KOPT-K1 (cell line): ENCODE results near the gene NIPSNAP3A.
"Not testable (repeated sequence)": the region's sequence is repeated elsewhere in the genome, so short reads cannot be mapped to it uniquely, and the experiment has no call there.

Experiments used
- H3K27ac ChIP-seq: fragments of 200-600 bp; sonication (generic); 2 replicates; pipeline ENCODE4 v1.5.1; 2016; ENCODE audit warnings: antibody characterized with exemption, mild to moderate bottlenecking, low read depth, low read length; ENCODE audit not compliant: poor library complexity, severe bottlenecking
- H3K36me3 ChIP-seq: fragments of 200-600 bp; sonication (generic); 2 replicates; pipeline ENCODE4 v1.5.1; 2017; ENCODE audit warnings: antibody characterized with exemption, mild to moderate bottlenecking, low read length, moderate library complexity; ENCODE audit not compliant: insufficient read depth
- H3K9me3 ChIP-seq: fragments of 200-600 bp; sonication (generic); 2 replicates; pipeline ENCODE4 v1.5.1; 2017; ENCODE audit warnings: antibody characterized with exemption, low read length, mild to moderate bottlenecking; ENCODE audit not compliant: insufficient read depth, poor library complexity, severe bottlenecking

The NIPSNAP3A gene

GRCh38 chr9:104747565-104748358 lies at the start of gene NIPSNAP3A:
Gene NIPSNAP3A (plus strand): TSS chr9:104747683. CDS start chr9:104747793, 110 bp downstream.
- no peaks in the 10 kb centered on the region for H3K9me3 ChIP-seq
- H3K27ac ChIP-seq, result peak within 1 kb of the TSS; percentile 94
- peaks cover 15% of the 10 kb centered on the region for H3K36me3 ChIP-seq

- Histone ChIP-seq H3K9me3 (no peaks in the 10 kb centered on the region), H3K36me3 (no peaks in the 10 kb centered on the region), H3K27ac (no peak overlapping the region)
Observed at GRCh38 chr9:104700306-104700705, 47.2 kb upstream of the NIPSNAP3A start.

GRCh38 chr9:104708737-104709136 lies 38.7 kb upstream of the NIPSNAP3A start:
- not testable (repeated sequence) for H3K36me3 ChIP-seq, H3K27ac ChIP-seq, H3K9me3 ChIP-seq

- H3K9me3 ChIP-seq, result no peaks in the 10 kb centered on the region
- H3K27ac ChIP-seq, result no peak overlapping the region
- H3K36me3 ChIP-seq, result no peaks in the 10 kb centered on the region
Observed at GRCh38 chr9:104711604-104712003, 35.9 kb upstream of the NIPSNAP3A start.

GRCh38 chr9:104725014-104725413 lies 22.5 kb upstream of the NIPSNAP3A start:
- H3K9me3 ChIP-seq, result no peaks in the 10 kb centered on the region
- no peak overlapping the region for H3K27ac ChIP-seq
- H3K36me3 ChIP-seq, result no peaks in the 10 kb centered on the region

GRCh38 chr9:104738452-104738851 lies 9.0 kb upstream of the NIPSNAP3A start:
- Histone ChIP-seq H3K27ac (no peak overlapping the region), H3K36me3 (no peaks in the 10 kb centered on the region), H3K9me3 (no peaks in the 10 kb centered on the region)

GRCh38 chr9:104740621-104741020 lies 6.9 kb upstream of the NIPSNAP3A start:
- H3K9me3 ChIP-seq, result no peaks in the 10 kb centered on the region
- H3K27ac ChIP-seq, result no peak overlapping the region
- no peaks in the 10 kb centered on the region for H3K36me3 ChIP-seq

GRCh38 chr9:104743376-104743985 lies 4.0 kb upstream of the NIPSNAP3A start:
- H3K9me3 ChIP-seq, result no peaks in the 10 kb centered on the region
- no peaks in the 10 kb centered on the region for H3K36me3 ChIP-seq
- no peak overlapping the region for H3K27ac ChIP-seq

- Histone ChIP-seq H3K9me3 (no peaks in the 10 kb centered on the region), H3K27ac (no peak overlapping the region), H3K36me3 (no peaks in the 10 kb centered on the region)
Observed at GRCh38 chr9:104745852-104746251, 1.6 kb upstream of the NIPSNAP3A start.

- H3K27ac ChIP-seq, result no peak overlapping the region
- H3K9me3 ChIP-seq, result no peaks in the 10 kb centered on the region
- peaks cover 2% of the 10 kb centered on the region; the same call in 1 of the 2 replicates for H3K36me3 ChIP-seq
Observed at GRCh38 chr9:104746285-104746684, 1.2 kb upstream of the NIPSNAP3A start.

- peak overlapping the region; percentile 94 for H3K27ac ChIP-seq
- H3K36me3 ChIP-seq, result peaks cover 7% of the 10 kb centered on the region; the same call in 1 of the 2 replicates
- H3K9me3 ChIP-seq, result no peaks in the 10 kb centered on the region
Observed at GRCh38 chr9:104746798-104747197, 685 bp upstream of the NIPSNAP3A start.

- Histone ChIP-seq H3K27ac (peak overlapping the region; percentile 94), H3K36me3 (peaks cover 9% of the 10 kb centered on the region; the same call in 1 of the 2 replicates), H3K9me3 (no peaks in the 10 kb centered on the region)
Observed at GRCh38 chr9:104747245-104747564, 278 bp upstream of the NIPSNAP3A start.

GRCh38 chr9:104748359-104749031 lies 1.0 kb downstream of the NIPSNAP3A start:
- no peaks in the 10 kb centered on the region for H3K9me3 ChIP-seq
- H3K36me3 ChIP-seq, result peaks cover 18% of the 10 kb centered on the region
- peak overlapping the region; percentile 94 for H3K27ac ChIP-seq

- Histone ChIP-seq H3K27ac (no peak overlapping the region), H3K36me3 (peaks cover 25% of the 10 kb centered on the region), H3K9me3 (no peaks in the 10 kb centered on the region)
Observed at GRCh38 chr9:104750185-104750767, 2.8 kb downstream of the NIPSNAP3A start.

GRCh38 chr9:104758974-104759373 lies 11.5 kb downstream of the NIPSNAP3A start:
- Histone ChIP-seq H3K9me3 (no peaks in the 10 kb centered on the region), H3K36me3 (peaks cover 21% of the 10 kb centered on the region), H3K27ac (no peak overlapping the region)
